ENCODE measurements around the gene CHKA. TPM values are rescaled to one million over a fixed set of nuclear protein-coding genes. Genes with fewer than 3 reads are reported as not detected.

The CHKA gene
- total and polyA plus RNA-seq, 4 experiments from 2014 or later: 1.5 to 2.7 (median 2.6) TPM

GRCh38 chr11:68163691-68164090 lies 42.5 kb upstream of the CHKA start:
- ChIA-PET POLR2A (ENCODE audit: partially characterized antibody) (no interaction called here), CTCF (ENCODE audit: partially characterized antibody) (no interaction called here)
- H3K27ac ChIP-seq (ENCODE audit: low read depth, low read length): no peak overlapping the region
- H3K27ac Mint-ChIP-seq: peak overlapping the region in 1 of 7 donors; percentile 26
- DNase-seq: no peak
- no peaks in the 10 kb centered on the region for H3K27me3 Mint-ChIP-seq
- H3K9me3 Mint-ChIP-seq: no peaks in the 10 kb centered on the region
- peaks cover 37 to 62% of the 10 kb centered on the region in 2 donors for H3K36me3 Mint-ChIP-seq
- peaks cover 0 to 1% (median 0%) of the 10 kb centered on the region in 4 donors for H3K4me1 Mint-ChIP-seq
- H3K4me1 ChIP-seq (ENCODE audit: insufficient read depth, low read length): no peaks in the 10 kb centered on the region
- H3K27me3 ChIP-seq (ENCODE audit: insufficient read depth, low read length): no peaks in the 10 kb centered on the region
- no peak overlapping the region for H3K4me3 ChIP-seq (ENCODE audit: low read length in 2 of 2)
- no peak overlapping the region for H3K4me3 Mint-ChIP-seq
- H3K36me3 ChIP-seq (ENCODE audit: insufficient read depth, low read length): peaks cover 22% of the 10 kb centered on the region
- no peaks in the 10 kb centered on the region for H3K9me3 ChIP-seq (ENCODE audit: control insufficient read depth in 1 of 2, low read length in 2 of 2)
- intact Hi-C loops (cut with micrococcal nuclease): no loop called here

- H3K4me1 Mint-ChIP-seq: peaks cover 0 to 1% (median 0%) of the 10 kb centered on the region in 4 donors
- Histone ChIP-seq H3K36me3 (ENCODE audit: insufficient read depth, low read length) (peaks cover 10% of the 10 kb centered on the region), H3K9me3 (ENCODE audit: control insufficient read depth in 1 of 2, low read length in 2 of 2) (no peaks in the 10 kb centered on the region), H3K4me1 (ENCODE audit: insufficient read depth, low read length) (no peaks in the 10 kb centered on the region), H3K27me3 (ENCODE audit: insufficient read depth, low read length) (no peaks in the 10 kb centered on the region), H3K4me3 (ENCODE audit: low read length in 2 of 2) (no peak overlapping the region), H3K27ac (ENCODE audit: low read depth, low read length) (no peak overlapping the region)
- H3K27ac Mint-ChIP-seq: peak overlapping the region in 2 of 7 donors; percentile 0 to 1
- ChIA-PET CTCF (ENCODE audit: partially characterized antibody) (no interaction called here), POLR2A (ENCODE audit: partially characterized antibody) (no interaction called here)
- no peak overlapping the region for H3K4me3 Mint-ChIP-seq
- intact Hi-C loops (cut with micrococcal nuclease): no loop called here
- no peaks in the 10 kb centered on the region for H3K9me3 Mint-ChIP-seq
- no peaks in the 10 kb centered on the region for H3K27me3 Mint-ChIP-seq
- no peak for DNase-seq
- H3K36me3 Mint-ChIP-seq: peaks cover 33 to 55% of the 10 kb centered on the region in 2 donors
Measured at GRCh38 chr11:68160100-68160695, 39.0 kb upstream of the CHKA start.

GRCh38 chr11:68159665-68160064 lies 38.5 kb upstream of the CHKA start:
- Mint-ChIP-seq H3K27me3 (no peaks in the 10 kb centered on the region), H3K36me3 (peaks cover 33 to 55% of the 10 kb centered on the region in 2 donors)

GRCh38 chr11:68159161-68159560 lies 38.0 kb upstream of the CHKA start:
- Mint-ChIP-seq H3K9me3 (no peaks in the 10 kb centered on the region), H3K36me3 (peaks cover 33 to 51% of the 10 kb centered on the region in 2 donors), H3K27me3 (no peaks in the 10 kb centered on the region), H3K4me1 (peaks cover 0 to 1% (median 0%) of the 10 kb centered on the region in 4 donors), H3K27ac (peak overlapping the region in 1 of 7 donors; percentile 55), H3K4me3 (no peak overlapping the region)
- no peaks in the 10 kb centered on the region for H3K9me3 ChIP-seq (ENCODE audit: control insufficient read depth in 1 of 2, low read length in 2 of 2)
- POLR2A ChIA-PET (ENCODE audit: partially characterized antibody): interaction anchor here (1.2 kb wide), 1 partner anchor 37 kb away, joined by 3 read pairs; no protein-coding TSS in a partner anchor
- CTCF ChIA-PET (ENCODE audit: partially characterized antibody): no interaction called here
- H3K27me3 ChIP-seq (ENCODE audit: insufficient read depth, low read length): no peaks in the 10 kb centered on the region
- no peak overlapping the region for H3K27ac ChIP-seq (ENCODE audit: low read depth, low read length)
- DNase-seq: no peak
- intact Hi-C loops (cut with micrococcal nuclease): no loop called here
- H3K4me3 ChIP-seq (ENCODE audit: low read length in 2 of 2): no peak overlapping the region
- no peaks in the 10 kb centered on the region for H3K4me1 ChIP-seq (ENCODE audit: insufficient read depth, low read length)
- peaks cover 10% of the 10 kb centered on the region for H3K36me3 ChIP-seq (ENCODE audit: insufficient read depth, low read length)

More at GRCh38 chr11:68159665-68160064, 38.5 kb upstream of the CHKA start:
- peak overlapping the region in 1 of 7 donors; percentile 57 for H3K27ac Mint-ChIP-seq
- H3K4me1 ChIP-seq (ENCODE audit: insufficient read depth, low read length): no peaks in the 10 kb centered on the region
- H3K4me3 ChIP-seq (ENCODE audit: low read length in 2 of 2): no peak overlapping the region
- ChIA-PET POLR2A (ENCODE audit: partially characterized antibody) (interaction anchor here (1.2 kb wide), 1 partner anchor 38 kb away, joined by 3 read pairs; no protein-coding TSS in a partner anchor), CTCF (ENCODE audit: partially characterized antibody) (no interaction called here)
- H3K27ac ChIP-seq (ENCODE audit: low read depth, low read length): no peak overlapping the region
- H3K9me3 ChIP-seq (ENCODE audit: control insufficient read depth in 1 of 2, low read length in 2 of 2): no peaks in the 10 kb centered on the region
- peaks cover 10% of the 10 kb centered on the region for H3K36me3 ChIP-seq (ENCODE audit: insufficient read depth, low read length)
- H3K4me1 Mint-ChIP-seq: peaks cover 0 to 1% (median 0%) of the 10 kb centered on the region in 4 donors
- H3K27me3 ChIP-seq (ENCODE audit: insufficient read depth, low read length): no peaks in the 10 kb centered on the region
- intact Hi-C loops (cut with micrococcal nuclease): no loop called here
- H3K4me3 Mint-ChIP-seq: no peak overlapping the region
- no peak for DNase-seq
- H3K9me3 Mint-ChIP-seq: no peaks in the 10 kb centered on the region

GRCh38 chr11:68158580-68158979 lies 37.4 kb upstream of the CHKA start:
- ChIA-PET CTCF (ENCODE audit: partially characterized antibody) (no interaction called here), POLR2A (ENCODE audit: partially characterized antibody) (interaction anchor here (1.2 kb wide), 1 partner anchor 37 kb away, joined by 3 read pairs; no protein-coding TSS in a partner anchor)
- Histone ChIP-seq H3K4me1 (ENCODE audit: insufficient read depth, low read length) (no peaks in the 10 kb centered on the region), H3K27ac (ENCODE audit: low read depth, low read length) (no peak overlapping the region), H3K9me3 (ENCODE audit: control insufficient read depth in 1 of 2, low read length in 2 of 2) (no peaks in the 10 kb centered on the region), H3K27me3 (ENCODE audit: insufficient read depth, low read length) (no peaks in the 10 kb centered on the region), H3K4me3 (ENCODE audit: low read length in 2 of 2) (no peak overlapping the region), H3K36me3 (ENCODE audit: insufficient read depth, low read length) (peaks cover 10% of the 10 kb centered on the region)
- no peaks in the 10 kb centered on the region for H3K27me3 Mint-ChIP-seq
- H3K4me3 Mint-ChIP-seq: no peak overlapping the region
- H3K4me1 Mint-ChIP-seq: peaks cover 0 to 1% (median 0%) of the 10 kb centered on the region in 4 donors
- H3K9me3 Mint-ChIP-seq: no peaks in the 10 kb centered on the region
- H3K36me3 Mint-ChIP-seq: peaks cover 33 to 45% of the 10 kb centered on the region in 2 donors
- no peak for DNase-seq
- intact Hi-C loops (cut with micrococcal nuclease): no loop called here
- H3K27ac Mint-ChIP-seq: peak overlapping the region in 1 of 7 donors; percentile 47

- Mint-ChIP-seq H3K9me3 (no peaks in the 10 kb centered on the region), H3K36me3 (peaks cover 7 to 13% of the 10 kb centered on the region in 2 donors), H3K27me3 (no peaks in the 10 kb centered on the region), H3K27ac (no peak overlapping the region), H3K4me3 (no peak overlapping the region), H3K4me1 (peaks cover 0 to 4% (median 2%) of the 10 kb centered on the region in 4 donors)
- Histone ChIP-seq H3K9me3 (ENCODE audit: control insufficient read depth in 1 of 2, low read length in 2 of 2) (no peaks in the 10 kb centered on the region), H3K4me1 (ENCODE audit: insufficient read depth, low read length) (no peaks in the 10 kb centered on the region), H3K4me3 (ENCODE audit: low read length in 2 of 2) (no peak overlapping the region), H3K27ac (ENCODE audit: low read depth, low read length) (no peak overlapping the region), H3K27me3 (ENCODE audit: insufficient read depth, low read length) (no peaks in the 10 kb centered on the region), H3K36me3 (ENCODE audit: insufficient read depth, low read length) (peaks cover 10% of the 10 kb centered on the region)
- ChIA-PET CTCF (ENCODE audit: partially characterized antibody) (no interaction called here), POLR2A (ENCODE audit: partially characterized antibody) (no interaction called here)
- intact Hi-C loops (cut with micrococcal nuclease): no loop called here
- DNase-seq: no peak
Measured at GRCh38 chr11:68153742-68154141, 32.6 kb upstream of the CHKA start.

GRCh38 chr11:68150037-68150436 lies 28.8 kb upstream of the CHKA start:
- Mint-ChIP-seq H3K4me1 (peaks cover 0 to 4% (median 2%) of the 10 kb centered on the region in 4 donors), H3K27ac (no peak overlapping the region), H3K27me3 (peaks cover 0 to 1% of the 10 kb centered on the region in 2 donors), H3K36me3 (no peaks in the 10 kb centered on the region), H3K4me3 (no peak overlapping the region), H3K9me3 (no peaks in the 10 kb centered on the region)
- H3K4me1 ChIP-seq (ENCODE audit: insufficient read depth, low read length): no peaks in the 10 kb centered on the region
- DNase-seq: no peak
- no peaks in the 10 kb centered on the region for H3K9me3 ChIP-seq (ENCODE audit: control insufficient read depth in 1 of 2, low read length in 2 of 2)
- ChIA-PET CTCF (ENCODE audit: partially characterized antibody) (no interaction called here), POLR2A (ENCODE audit: partially characterized antibody) (no interaction called here)
- no peak overlapping the region for H3K4me3 ChIP-seq (ENCODE audit: low read length in 2 of 2)
- H3K36me3 ChIP-seq (ENCODE audit: insufficient read depth, low read length): no peaks in the 10 kb centered on the region
- intact Hi-C loops (cut with micrococcal nuclease): no loop called here
- no peaks in the 10 kb centered on the region for H3K27me3 ChIP-seq (ENCODE audit: insufficient read depth, low read length)
- no peak overlapping the region for H3K27ac ChIP-seq (ENCODE audit: low read depth, low read length)
